Naive thymus-derived CD4-positive, alpha-beta T cell (primary cell): ENCODE results near the gene LRRC46. TPM values are rescaled to one million over a fixed set of nuclear protein-coding genes. Genes with fewer than 3 reads are reported as not detected.

Source experiments
- ATAC-seq: fragments of 150-1000 bp; cut with Tn5 transposase; 2 replicates; pipeline ENCODE4 v1.10.0; 2021; ENCODE audit warnings: mild to moderate bottlenecking, moderate library complexity
- CTCF ChIA-PET: fragments of 350-600 bp; sonication (Branson Sonifier 250); formaldehyde crosslinking; loops from one replicate; lab custom pipeline; 2021; ENCODE audit warnings: antibody characterized with exemption; lab: Charles Lee
- POLR2A ChIA-PET: fragments of 350-600 bp; sonication (Branson Sonifier 250); formaldehyde crosslinking; loops from one replicate; lab custom pipeline; 2021; ENCODE audit warnings: antibody characterized with exemption, inconsistent platforms; lab: Charles Lee
- DNase-seq, 9 donors: peaks; one replicate each; pipeline versions ENCODE4 v3.0.0 to v3.0.0-alpha.2; 2020 to 2022; ENCODE audit warnings: mixed read lengths in 1 of 9
- H3K27ac ChIP-seq: one replicate; pipeline ENCODE4 v1.7.0; 2013; ENCODE audit warnings: mild to moderate bottlenecking, low read depth, low read length, moderate library complexity
- H3K27me3 ChIP-seq, 2 donors: one replicate each; pipeline ENCODE4 v1.7.0; 2013; ENCODE audit warnings: low read length in 2 of 2, mild to moderate bottlenecking in 2 of 2, moderate library complexity in 2 of 2; ENCODE audit not compliant: control insufficient read depth in 2 of 2, insufficient read depth in 2 of 2
- H3K36me3 ChIP-seq, 3 experiments: 1 replicate in 2 of 3; 2 replicates in 1 of 3; pipeline ENCODE4 v1.7.0; 2013; ENCODE audit warnings: low read length in 3 of 3, mild to moderate bottlenecking in 3 of 3, moderate library complexity in 1 of 3; ENCODE audit not compliant: insufficient read depth in 3 of 3, control insufficient read depth in 2 of 3
- H3K4me1 ChIP-seq, 2 donors: one replicate each; pipeline ENCODE4 v1.7.0; 2013; ENCODE audit warnings: low read length in 2 of 2, mild to moderate bottlenecking in 2 of 2, moderate library complexity in 1 of 2; ENCODE audit not compliant: control insufficient read depth in 2 of 2, insufficient read depth in 2 of 2
- H3K4me3 ChIP-seq: 2 replicates; pipeline ENCODE4 v1.7.0; 2013; ENCODE audit warnings: mild to moderate bottlenecking, low read length
- H3K9me3 ChIP-seq, 3 experiments: 1 replicate in 2 of 3; 2 replicates in 1 of 3; pipeline ENCODE4 v1.7.0; 2013; ENCODE audit warnings: low read length in 3 of 3; ENCODE audit not compliant: control insufficient read depth in 2 of 3
- H3K27ac Mint-ChIP-seq, 9 donors: one replicate each; pipeline ENCODE4 v1.8.0; 2020 to 2022; ENCODE audit warnings: mixed read lengths in 9 of 9, mild to moderate bottlenecking in 8 of 9, moderate library complexity in 5 of 9, inconsistent platforms in 2 of 9
- H3K27me3 Mint-ChIP-seq, 5 donors: one replicate each; pipeline ENCODE4 v1.8.0; 2021 to 2022; ENCODE audit warnings: mixed read lengths in 5 of 5, mild to moderate bottlenecking in 1 of 5
- H3K36me3 Mint-ChIP-seq, 5 donors: one replicate each; pipeline ENCODE4 v1.8.0; 2020 to 2022; ENCODE audit warnings: mixed read lengths in 5 of 5, mild to moderate bottlenecking in 3 of 5, inconsistent platforms in 1 of 5
- H3K4me1 Mint-ChIP-seq, 7 donors: one replicate each; pipeline ENCODE4 v1.8.0; 2020 to 2022; ENCODE audit warnings: mixed read lengths in 7 of 7, mild to moderate bottlenecking in 3 of 7, inconsistent platforms in 1 of 7
- H3K4me3 Mint-ChIP-seq, 10 donors: one replicate each; pipeline ENCODE4 v1.8.0; 2020 to 2022; ENCODE audit warnings: mild to moderate bottlenecking in 10 of 10, mixed read lengths in 10 of 10, moderate library complexity in 6 of 10, inconsistent platforms in 2 of 10
- H3K9me3 Mint-ChIP-seq, 11 donors: one replicate each; pipeline ENCODE4 v1.8.0; 2020 to 2022; ENCODE audit warnings: mixed read lengths in 11 of 11, mild to moderate bottlenecking in 4 of 11, inconsistent platforms in 1 of 11, moderate library complexity in 1 of 11
- intact Hi-C, 2 donors: fragments of 100-400 bp; cut with micrococcal nuclease; formaldehyde crosslinking; loops; one replicate each; pipeline ENCODE4 v1.15.1; 2023
- polyA plus RNA-seq, 2 donors: library from polyadenylated mRNA; unstranded; fragments of 300-500 nt; fragmentation: Illumina TruSeq; gene quantifications; one replicate each; pipeline ENCODE4 v1.2.3, GENCODE V29; 2021
- total RNA-seq, 6 experiments: library from RNA in 5 of 6; stranded (reverse) in 5 of 6; gene quantifications; 1 replicate in 5 of 6; 2 replicates in 1 of 6; pipeline ENCODE4 v1.2.3 and lab custom pipeline; 2021 to 2026

LRRC46 gene
- total and polyA plus RNA-seq, 7 experiments from 2014 or later: 0.20 to 1.8 (median 1.2) TPM

GRCh38 chr17:47879028-47879585 is 47.6 kb downstream of the LRRC46 start:
- peaks cover 0 to 4% (median 0%) of the 10 kb centered on the region in 5 donors for H3K36me3 Mint-ChIP-seq
- Histone ChIP-seq H3K27me3 (no peaks in the 10 kb centered on the region), H3K4me1 (peaks cover 0 to 13% of the 10 kb centered on the region in 2 donors), H3K27ac (no peak overlapping the region), H3K4me3 (no peak overlapping the region), H3K36me3 (no peaks in the 10 kb centered on the region), H3K9me3 (no peaks in the 10 kb centered on the region)
- ChIA-PET CTCF (interaction anchor here (0.6 to 1.8 kb wide), 3 partner anchors 11 to 197 kb away, joined by 3 to 6 read pairs (median 3); partner anchors contain the start of gene SCRN2), POLR2A (interaction anchor here (1.1 kb wide), 1 partner anchor 16 kb away, joined by 6 read pairs; no protein-coding TSS in a partner anchor)
- no peaks in the 10 kb centered on the region for H3K9me3 Mint-ChIP-seq
- peaks cover 11 to 38% (median 16%) of the 10 kb centered on the region in 5 donors for H3K27me3 Mint-ChIP-seq
- peaks cover 14 to 22% (median 17%) of the 10 kb centered on the region in 7 donors for H3K4me1 Mint-ChIP-seq
- DNase-seq (no peak), ATAC-seq (no peak)
- intact Hi-C loops: no loop called here
- H3K27ac Mint-ChIP-seq: peak overlapping the region in 1 of 9 donors; percentile 81
- H3K4me3 Mint-ChIP-seq: no peak overlapping the region

GRCh38 chr17:47879776-47880454 is 48.4 kb downstream of the LRRC46 start:
- Mint-ChIP-seq H3K4me1 (peaks cover 19 to 30% (median 23%) of the 10 kb centered on the region in 7 donors), H3K27me3 (peaks cover 5 to 31% (median 11%) of the 10 kb centered on the region in 5 donors), H3K4me3 (no peak overlapping the region), H3K36me3 (peaks cover 0 to 4% (median 0%) of the 10 kb centered on the region in 5 donors), H3K9me3 (no peaks in the 10 kb centered on the region), H3K27ac (no peak overlapping the region)
- Histone ChIP-seq H3K4me3 (no peak overlapping the region), H3K9me3 (no peaks in the 10 kb centered on the region), H3K36me3 (no peaks in the 10 kb centered on the region), H3K27me3 (no peaks in the 10 kb centered on the region), H3K4me1 (peaks cover 0 to 22% of the 10 kb centered on the region in 2 donors), H3K27ac (no peak overlapping the region)
- DNase-seq (no peak), ATAC-seq (no peak)
- ChIA-PET POLR2A (interaction anchor here (0.7 to 1.1 kb wide), 3 partner anchors 16 to 72 kb away, joined by 3 to 6 read pairs (median 5); no protein-coding TSS in a partner anchor), CTCF (interaction anchor here (1.4 to 1.8 kb wide), 2 partner anchors 10 to 39 kb away, joined by 3 to 6 read pairs; partner anchors contain the start of gene SCRN2)
- intact Hi-C loops: no loop called here

GRCh38 chr17:47882247-47882646 is 50.8 kb downstream of the LRRC46 start:
- ATAC-seq (no peak), DNase-seq (no peak)
- Mint-ChIP-seq H3K27me3 (peaks cover 0 to 19% (median 5%) of the 10 kb centered on the region in 5 donors), H3K4me3 (no peak overlapping the region), H3K4me1 (peaks cover 21 to 42% (median 33%) of the 10 kb centered on the region in 7 donors), H3K36me3 (no peaks in the 10 kb centered on the region), H3K9me3 (no peaks in the 10 kb centered on the region), H3K27ac (no peak overlapping the region)
- no peaks in the 10 kb centered on the region for H3K9me3 ChIP-seq
- POLR2A ChIA-PET: no interaction called here
- H3K36me3 ChIP-seq: no peaks in the 10 kb centered on the region
- no peak overlapping the region for H3K4me3 ChIP-seq
- intact Hi-C loops: no loop called here
- peaks cover 0 to 31% of the 10 kb centered on the region in 2 donors for H3K4me1 ChIP-seq
- CTCF ChIA-PET: interaction anchor here (0.6 to 14.4 kb wide), 5 partner anchors 23 to 893 kb away, joined by 3 to 290 read pairs (median 3); partner anchors contain the start of gene SCRN2
- H3K27me3 ChIP-seq: no peaks in the 10 kb centered on the region
- no peak overlapping the region for H3K27ac ChIP-seq

GRCh38 chr17:47882695-47883588 is 51.5 kb downstream of the LRRC46 start:
- Histone ChIP-seq H3K27ac (no peak overlapping the region), H3K4me3 (no peak overlapping the region), H3K36me3 (no peaks in the 10 kb centered on the region), H3K27me3 (no peaks in the 10 kb centered on the region), H3K9me3 (no peaks in the 10 kb centered on the region), H3K4me1 (peaks cover 0 to 31% of the 10 kb centered on the region in 2 donors)
- CTCF ChIA-PET: interaction anchor here (0.6 to 14.4 kb wide), 4 partner anchors 24 to 894 kb away, joined by 3 to 290 read pairs (median 3); partner anchors contain the start of gene SCRN2
- peak overlapping the region in 6 of 9 donors; percentile 20 to 72 (median 38) for H3K27ac Mint-ChIP-seq
- H3K4me3 Mint-ChIP-seq: peak overlapping the region in 8 of 10 donors; percentile 29 to 69 (median 60)
- no peak for DNase-seq
- H3K27me3 Mint-ChIP-seq: peaks cover 0 to 15% (median 0%) of the 10 kb centered on the region in 5 donors
- POLR2A ChIA-PET: no interaction called here
- H3K4me1 Mint-ChIP-seq: peaks cover 21 to 42% (median 33%) of the 10 kb centered on the region in 7 donors
- no peaks in the 10 kb centered on the region for H3K36me3 Mint-ChIP-seq
- intact Hi-C loops: no loop called here
- no peak for ATAC-seq
- H3K9me3 Mint-ChIP-seq: no peaks in the 10 kb centered on the region

- H3K4me3 ChIP-seq: no peak overlapping the region
- H3K27me3 ChIP-seq: no peaks in the 10 kb centered on the region
- no peak overlapping the region for H3K27ac ChIP-seq
- CTCF ChIA-PET: interaction anchor here (14.4 kb wide), 1 partner anchor 40 kb away, joined by 290 read pairs; the partner anchor contains the start of gene SCRN2
- Mint-ChIP-seq H3K27ac (peak overlapping the region in 6 of 9 donors; percentile 20 to 72 (median 38)), H3K4me3 (peak overlapping the region in 7 of 10 donors; percentile 25 to 69 (median 60)), H3K36me3 (no peaks in the 10 kb centered on the region), H3K9me3 (no peaks in the 10 kb centered on the region), H3K4me1 (peaks cover 21 to 42% (median 33%) of the 10 kb centered on the region in 7 donors), H3K27me3 (peaks cover 0 to 10% (median 0%) of the 10 kb centered on the region in 5 donors)
- POLR2A ChIA-PET: interaction anchor here (1.0 to 1.2 kb wide), 2 partner anchors 11 to 52 kb away, joined by 7 read pairs; partner anchors contain the start of genes LRRC46 and MRPL10
- intact Hi-C loops: no loop called here
- ATAC-seq (no peak), DNase-seq (no peak)
- H3K9me3 ChIP-seq: no peaks in the 10 kb centered on the region
- H3K4me1 ChIP-seq: peaks cover 0 to 31% of the 10 kb centered on the region in 2 donors
- no peaks in the 10 kb centered on the region for H3K36me3 ChIP-seq
Measured at GRCh38 chr17:47883589-47884426, 52.3 kb downstream of the LRRC46 start.
